ENCODE data around the gene DCAF17.

DNA sequence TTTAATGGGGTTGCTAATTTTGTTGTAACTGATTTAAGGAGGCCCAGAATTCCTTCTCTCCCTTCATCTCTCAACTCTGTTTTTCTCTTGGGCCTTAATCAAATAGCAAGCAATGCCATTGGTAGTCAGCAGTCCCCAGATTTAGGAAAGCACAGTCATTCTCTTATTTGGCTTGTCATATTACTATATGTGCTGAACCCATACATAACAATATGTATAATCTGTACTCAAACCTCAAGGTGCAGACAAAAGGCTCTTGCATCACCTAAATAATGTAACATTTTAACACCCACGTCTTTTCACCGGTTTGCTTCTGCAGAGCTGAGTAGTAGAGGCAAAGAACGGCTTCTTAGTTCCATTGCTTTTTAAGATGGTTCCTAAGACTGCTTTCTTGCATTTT is 33.6 kb upstream of the DCAF17 start:
- TF ChIP-seq, protein P1, sequence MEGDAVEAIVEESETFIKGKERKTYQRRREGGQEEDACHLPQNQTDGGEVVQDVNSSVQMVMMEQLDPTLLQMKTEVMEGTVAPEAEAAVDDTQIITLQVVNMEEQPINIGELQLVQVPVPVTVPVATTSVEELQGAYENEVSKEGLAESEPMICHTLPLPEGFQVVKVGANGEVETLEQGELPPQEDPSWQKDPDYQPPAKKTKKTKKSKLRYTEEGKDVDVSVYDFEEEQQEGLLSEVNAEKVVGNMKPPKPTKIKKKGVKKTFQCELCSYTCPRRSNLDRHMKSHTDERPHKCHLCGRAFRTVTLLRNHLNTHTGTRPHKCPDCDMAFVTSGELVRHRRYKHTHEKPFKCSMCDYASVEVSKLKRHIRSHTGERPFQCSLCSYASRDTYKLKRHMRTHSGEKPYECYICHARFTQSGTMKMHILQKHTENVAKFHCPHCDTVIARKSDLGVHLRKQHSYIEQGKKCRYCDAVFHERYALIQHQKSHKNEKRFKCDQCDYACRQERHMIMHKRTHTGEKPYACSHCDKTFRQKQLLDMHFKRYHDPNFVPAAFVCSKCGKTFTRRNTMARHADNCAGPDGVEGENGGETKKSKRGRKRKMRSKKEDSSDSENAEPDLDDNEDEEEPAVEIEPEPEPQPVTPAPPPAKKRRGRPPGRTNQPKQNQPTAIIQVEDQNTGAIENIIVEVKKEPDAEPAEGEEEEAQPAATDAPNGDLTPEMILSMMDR (conservative IDR thresholded peaks at IDR 0.05; ENCODE audit: low read length), result no peak
- TF ChIP-seq EZH2phosphoT487 (IDR thresholded peaks at IDR 0.05; ENCODE audit: borderline replicate concordance, low read depth, low read length), result no peak
